ENCODE measurements around the gene PNO1.

PNO1 gene

DNA sequence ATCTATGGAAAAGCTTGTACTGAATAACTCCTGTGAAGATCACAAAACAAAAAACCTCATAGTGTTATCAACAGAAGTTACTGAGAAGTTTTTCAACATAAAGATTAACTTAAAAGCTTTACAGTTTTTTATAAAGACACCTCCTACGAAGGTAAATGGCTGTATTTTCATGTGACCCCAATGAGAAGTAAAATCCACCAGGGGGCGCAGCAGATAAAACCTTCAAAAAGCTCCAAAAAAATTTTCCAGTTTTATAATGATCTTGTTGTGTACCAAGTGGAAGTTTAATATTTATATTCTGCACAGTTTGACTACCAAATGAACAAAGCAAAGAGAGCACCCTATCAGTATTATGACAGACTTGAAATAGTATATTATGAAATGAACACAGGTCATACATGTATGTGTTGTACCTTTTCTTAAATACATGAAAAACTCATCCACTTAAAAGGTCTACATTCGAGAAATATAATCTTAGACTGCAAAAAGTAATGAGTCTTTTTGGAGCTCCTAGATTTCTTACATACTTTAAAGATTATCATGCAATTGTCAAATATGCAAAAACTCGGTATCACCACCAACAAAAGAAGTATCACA is 38.5 kb downstream of the PNO1 start:
- TF ChIP-seq, protein P1, sequence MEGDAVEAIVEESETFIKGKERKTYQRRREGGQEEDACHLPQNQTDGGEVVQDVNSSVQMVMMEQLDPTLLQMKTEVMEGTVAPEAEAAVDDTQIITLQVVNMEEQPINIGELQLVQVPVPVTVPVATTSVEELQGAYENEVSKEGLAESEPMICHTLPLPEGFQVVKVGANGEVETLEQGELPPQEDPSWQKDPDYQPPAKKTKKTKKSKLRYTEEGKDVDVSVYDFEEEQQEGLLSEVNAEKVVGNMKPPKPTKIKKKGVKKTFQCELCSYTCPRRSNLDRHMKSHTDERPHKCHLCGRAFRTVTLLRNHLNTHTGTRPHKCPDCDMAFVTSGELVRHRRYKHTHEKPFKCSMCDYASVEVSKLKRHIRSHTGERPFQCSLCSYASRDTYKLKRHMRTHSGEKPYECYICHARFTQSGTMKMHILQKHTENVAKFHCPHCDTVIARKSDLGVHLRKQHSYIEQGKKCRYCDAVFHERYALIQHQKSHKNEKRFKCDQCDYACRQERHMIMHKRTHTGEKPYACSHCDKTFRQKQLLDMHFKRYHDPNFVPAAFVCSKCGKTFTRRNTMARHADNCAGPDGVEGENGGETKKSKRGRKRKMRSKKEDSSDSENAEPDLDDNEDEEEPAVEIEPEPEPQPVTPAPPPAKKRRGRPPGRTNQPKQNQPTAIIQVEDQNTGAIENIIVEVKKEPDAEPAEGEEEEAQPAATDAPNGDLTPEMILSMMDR (IDR thresholded peaks at IDR 0.05; ENCODE audit: low read depth, low read length, missing control alignments), result peak; percentile 35
- DNase-seq (ENCODE audit: extremely low read depth, low read depth), result no peak
- H3K4me3 ChIP-seq (replicated peaks; ENCODE audit: low read depth, low read length), result no peak overlapping the region

DNA sequence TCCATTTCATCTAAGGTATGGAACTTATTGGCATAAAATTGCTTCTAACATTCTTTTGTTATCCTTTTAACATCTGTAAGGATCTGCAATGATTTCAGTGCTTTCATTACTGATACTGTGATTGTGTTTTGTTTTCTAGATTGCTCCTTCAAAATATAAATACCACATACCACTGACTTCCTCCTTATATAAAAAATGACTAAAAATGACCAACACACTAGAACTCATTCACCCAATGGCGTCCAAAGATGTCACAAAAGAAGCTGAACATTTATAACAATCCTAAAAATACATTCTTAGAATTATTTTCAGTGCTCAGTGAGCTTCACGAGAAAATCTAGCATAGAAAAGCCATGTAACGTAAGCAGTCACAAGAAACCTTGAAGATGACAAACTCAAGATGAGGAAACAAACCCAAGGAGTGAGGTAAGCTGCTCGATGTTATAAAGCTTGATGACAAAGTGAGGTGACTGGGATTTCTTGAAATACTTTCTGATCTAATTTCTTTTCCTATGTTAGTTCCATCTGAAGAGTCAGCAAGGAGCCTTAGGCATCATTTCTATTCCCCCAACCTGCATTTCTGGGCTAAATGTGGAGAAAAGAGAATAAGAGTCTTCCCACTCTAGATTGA is 42.6 kb downstream of the PNO1 start:
- H3K4me3 ChIP-seq (replicated peaks; ENCODE audit: low read depth, low read length), result no peak overlapping the region
- DNase-seq (ENCODE audit: extremely low read depth, low read depth), result no peak
- TF ChIP-seq, protein P1 (IDR thresholded peaks at IDR 0.05; ENCODE audit: low read depth, low read length, missing control alignments), result no peak

DNA sequence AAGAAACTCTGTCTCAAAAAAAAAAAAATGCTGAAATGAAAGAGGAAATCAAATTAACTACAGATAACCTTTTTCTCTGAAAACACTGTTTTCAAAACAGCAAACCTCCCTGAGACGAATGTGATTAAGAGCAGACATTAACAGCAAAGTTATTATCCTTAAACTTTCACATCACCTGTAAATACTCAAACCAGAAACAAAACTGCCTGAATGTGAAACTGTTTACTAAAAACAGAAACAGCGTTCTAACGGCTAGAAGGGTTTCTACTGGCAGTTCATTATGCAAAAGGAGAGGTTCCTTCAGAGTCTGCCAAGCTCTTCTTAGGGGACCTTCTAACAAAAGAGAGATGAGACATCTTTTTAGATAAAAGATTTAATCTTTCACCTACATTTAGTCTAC is 45.9 kb downstream of the PNO1 start:
- H3K4me3 ChIP-seq (replicated peaks; ENCODE audit: low read depth, low read length), result no peak overlapping the region
- no peak for DNase-seq (ENCODE audit: extremely low read depth, low read depth)
- TF ChIP-seq, protein P1 (IDR thresholded peaks at IDR 0.05; ENCODE audit: low read depth, low read length, missing control alignments), result no peak

DNA sequence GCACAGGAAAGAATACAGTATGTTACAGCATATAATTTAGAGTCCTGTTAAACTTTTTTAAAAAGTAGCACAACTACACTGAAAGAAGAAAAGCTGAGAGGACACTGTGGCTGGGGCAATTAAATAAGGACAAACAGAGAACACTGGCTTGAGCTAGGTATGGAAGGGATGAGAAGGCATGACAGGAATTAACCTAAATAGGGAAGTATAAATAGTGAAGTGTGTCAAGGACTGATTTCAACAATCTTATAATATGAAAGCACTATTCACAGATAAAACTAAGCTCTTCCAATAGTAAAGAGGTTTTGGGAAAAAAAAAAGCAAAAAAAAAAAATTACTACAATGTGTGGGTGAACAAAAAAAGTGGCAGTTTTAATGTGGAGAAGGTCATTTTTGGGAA is 49.1 kb downstream of the PNO1 start:
- no peak overlapping the region for H3K4me3 ChIP-seq (replicated peaks; ENCODE audit: low read depth, low read length)
- no peak for DNase-seq (ENCODE audit: extremely low read depth, low read depth)
- TF ChIP-seq, protein P1 (IDR thresholded peaks at IDR 0.05; ENCODE audit: low read depth, low read length, missing control alignments), result no peak

DNA sequence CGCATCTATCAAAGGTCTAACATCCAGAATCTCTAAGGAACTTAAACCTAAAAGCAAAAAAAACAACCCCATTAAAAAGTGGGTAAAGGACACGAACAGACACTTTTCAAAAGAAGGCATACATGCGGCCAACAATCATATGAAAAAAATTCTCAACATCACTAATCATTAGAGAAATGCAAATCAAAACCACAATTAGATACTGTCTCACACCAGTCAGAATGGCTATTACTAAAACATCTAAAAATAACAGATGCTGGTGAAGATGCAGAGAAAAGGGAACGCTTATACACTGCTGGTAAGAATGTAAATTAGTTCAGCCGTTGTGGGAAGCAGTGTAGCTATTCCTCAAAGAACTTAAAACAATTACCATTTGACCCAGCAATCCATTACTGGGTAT is 56.7 kb downstream of the PNO1 start:
- TF ChIP-seq, protein P1 (IDR thresholded peaks at IDR 0.05; ENCODE audit: low read depth, low read length, missing control alignments), result no peak
- no peak for DNase-seq (ENCODE audit: extremely low read depth, low read depth)
- H3K4me3 ChIP-seq (replicated peaks; ENCODE audit: low read depth, low read length), result no peak overlapping the region

DNA sequence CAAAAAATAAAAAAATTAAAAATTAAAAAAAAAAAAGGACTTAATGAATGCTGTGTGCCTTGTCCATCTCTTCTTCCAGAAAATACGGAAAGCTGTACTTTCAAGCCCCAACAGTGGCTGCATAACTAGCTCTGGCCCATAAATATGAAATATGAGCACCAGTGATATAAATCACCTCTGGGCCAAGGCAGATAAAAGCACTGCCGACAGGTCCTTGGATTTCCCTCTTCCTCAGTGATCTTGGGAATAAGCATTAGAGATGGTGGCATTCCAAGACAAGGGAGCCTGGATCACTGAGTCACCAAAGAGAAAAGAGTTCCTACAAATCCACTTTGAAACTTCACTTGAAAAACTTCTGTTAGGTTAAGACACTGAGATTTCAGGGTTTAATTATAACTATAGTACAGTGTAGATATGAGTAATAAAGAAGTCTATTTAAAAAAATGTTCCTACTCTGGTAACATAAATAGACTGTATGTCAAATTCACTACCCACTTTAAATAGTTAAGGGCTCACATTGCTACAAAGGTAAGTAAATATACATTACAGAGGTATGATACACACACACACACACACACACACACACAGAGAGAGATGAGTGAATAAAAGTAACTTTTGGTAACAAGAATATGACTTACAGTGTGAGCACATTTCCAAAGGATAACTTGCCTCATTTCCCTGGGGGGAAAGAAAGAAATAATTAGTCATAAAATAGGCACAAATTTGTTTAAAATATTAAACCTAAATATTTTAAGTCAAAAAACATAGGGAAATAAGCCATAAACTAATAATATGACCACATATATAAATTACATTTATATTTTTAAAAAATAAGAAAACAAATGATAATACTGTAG is 59.0 kb downstream of the PNO1 start:
- no peak for DNase-seq (ENCODE audit: extremely low read depth, low read depth)
- TF ChIP-seq, protein P1 (IDR thresholded peaks at IDR 0.05; ENCODE audit: low read depth, low read length, missing control alignments), result no peak
- no peak overlapping the region for H3K4me3 ChIP-seq (replicated peaks; ENCODE audit: low read depth, low read length)
